Upper lobe of left lung (tissue), 4 donors: Measurements from ENCODE around the gene RCSD1.

Source experiments
- EP300 ChIP-seq, 4 donors: sonication (generic); formaldehyde crosslinking; IDR thresholded peaks; one replicate each; pipeline ENCODE4 v1.5.1; 2017; ENCODE audit warnings: antibody characterized with exemption in 4 of 4, control low read depth in 2 of 4
- TF ChIP-seq, protein P1 (sequence below), 6 experiments: fragments of 450-650 bp in 4 of 6; fragments of 200-600 bp in 2 of 6; sonication (generic) in 2 of 6; IDR thresholded peaks; one replicate each; pipeline ENCODE4 v1.5.1; 2016 to 2019; ENCODE audit warnings: antibody characterized with exemption in 6 of 6

DNA sequence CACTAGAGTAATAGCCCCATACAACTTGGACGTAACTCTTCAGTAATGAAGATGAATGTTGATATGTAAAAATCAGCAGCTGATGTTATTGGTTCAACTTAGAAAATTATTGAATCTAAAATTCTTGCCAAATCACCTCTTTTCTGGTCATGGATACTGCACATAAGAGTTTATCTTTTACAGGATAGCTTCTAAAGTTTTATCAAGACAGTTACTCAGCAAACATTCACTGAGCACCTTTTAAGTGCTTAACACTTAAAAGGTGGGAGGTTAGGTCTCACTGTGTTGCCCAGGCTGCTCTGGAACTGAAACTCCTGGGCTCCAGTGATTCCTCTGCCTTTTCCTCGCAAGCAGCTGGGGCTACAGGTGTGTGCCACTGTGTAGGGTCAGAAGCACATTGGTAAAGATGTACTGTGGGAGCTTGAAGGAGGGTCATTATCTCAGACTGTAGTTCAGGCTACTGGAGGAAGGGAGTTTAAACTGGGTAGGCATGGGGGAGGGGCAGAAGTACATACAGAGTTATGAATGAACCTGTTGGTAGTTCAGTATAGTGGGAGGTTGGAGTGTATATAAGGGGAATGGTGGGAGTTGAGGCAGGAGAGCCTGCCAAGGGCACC, 93.8 kb downstream of the RCSD1 start:
- TF ChIP-seq, protein P1, sequence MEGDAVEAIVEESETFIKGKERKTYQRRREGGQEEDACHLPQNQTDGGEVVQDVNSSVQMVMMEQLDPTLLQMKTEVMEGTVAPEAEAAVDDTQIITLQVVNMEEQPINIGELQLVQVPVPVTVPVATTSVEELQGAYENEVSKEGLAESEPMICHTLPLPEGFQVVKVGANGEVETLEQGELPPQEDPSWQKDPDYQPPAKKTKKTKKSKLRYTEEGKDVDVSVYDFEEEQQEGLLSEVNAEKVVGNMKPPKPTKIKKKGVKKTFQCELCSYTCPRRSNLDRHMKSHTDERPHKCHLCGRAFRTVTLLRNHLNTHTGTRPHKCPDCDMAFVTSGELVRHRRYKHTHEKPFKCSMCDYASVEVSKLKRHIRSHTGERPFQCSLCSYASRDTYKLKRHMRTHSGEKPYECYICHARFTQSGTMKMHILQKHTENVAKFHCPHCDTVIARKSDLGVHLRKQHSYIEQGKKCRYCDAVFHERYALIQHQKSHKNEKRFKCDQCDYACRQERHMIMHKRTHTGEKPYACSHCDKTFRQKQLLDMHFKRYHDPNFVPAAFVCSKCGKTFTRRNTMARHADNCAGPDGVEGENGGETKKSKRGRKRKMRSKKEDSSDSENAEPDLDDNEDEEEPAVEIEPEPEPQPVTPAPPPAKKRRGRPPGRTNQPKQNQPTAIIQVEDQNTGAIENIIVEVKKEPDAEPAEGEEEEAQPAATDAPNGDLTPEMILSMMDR (IDR thresholded peaks at IDR 0.05) = no peak
- no peak for TF ChIP-seq EP300 (IDR thresholded peaks at IDR 0.05)
